ENCODE results near the gene IL24.
"Not testable (repeated sequence)": the region's sequence is repeated elsewhere in the genome, so short reads cannot be mapped to it uniquely, and the experiment has no call there.

The IL24 gene, protein sequence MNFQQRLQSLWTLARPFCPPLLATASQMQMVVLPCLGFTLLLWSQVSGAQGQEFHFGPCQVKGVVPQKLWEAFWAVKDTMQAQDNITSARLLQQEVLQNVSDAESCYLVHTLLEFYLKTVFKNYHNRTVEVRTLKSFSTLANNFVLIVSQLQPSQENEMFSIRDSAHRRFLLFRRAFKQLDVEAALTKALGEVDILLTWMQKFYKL

DNA sequence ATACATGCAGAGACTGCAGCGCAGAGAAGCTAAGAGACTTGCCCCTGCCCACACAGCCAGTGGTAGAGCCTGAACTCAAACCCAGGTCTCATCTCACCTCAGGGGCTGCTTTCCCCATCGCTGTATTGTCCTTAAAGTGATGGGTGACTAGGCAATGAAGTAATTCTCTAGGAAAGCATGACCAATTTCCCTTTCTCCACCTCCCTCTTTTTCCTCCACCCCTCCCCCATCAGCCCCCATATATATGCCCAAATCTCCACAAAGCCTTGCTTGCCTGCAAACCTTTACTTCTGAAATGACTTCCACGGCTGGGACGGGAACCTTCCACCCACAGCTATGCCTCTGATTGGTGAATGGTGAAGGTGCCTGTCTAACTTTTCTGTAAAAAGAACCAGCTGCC, at the start of gene IL24:
Gene IL24 (plus strand): TSS at position 269 of the 400 bp plus-strand sequence. CDS start 390 bp downstream, outside the sequence.
- no peak for DNase-seq

- no peak for DNase-seq
Measured at GRCh38 chr1:206847946-206848345, 49.3 kb upstream of the IL24 start.

GRCh38 chr1:206850401-206850800, 46.8 kb upstream of the IL24 start:
- DNase-seq = no peak

DNA sequence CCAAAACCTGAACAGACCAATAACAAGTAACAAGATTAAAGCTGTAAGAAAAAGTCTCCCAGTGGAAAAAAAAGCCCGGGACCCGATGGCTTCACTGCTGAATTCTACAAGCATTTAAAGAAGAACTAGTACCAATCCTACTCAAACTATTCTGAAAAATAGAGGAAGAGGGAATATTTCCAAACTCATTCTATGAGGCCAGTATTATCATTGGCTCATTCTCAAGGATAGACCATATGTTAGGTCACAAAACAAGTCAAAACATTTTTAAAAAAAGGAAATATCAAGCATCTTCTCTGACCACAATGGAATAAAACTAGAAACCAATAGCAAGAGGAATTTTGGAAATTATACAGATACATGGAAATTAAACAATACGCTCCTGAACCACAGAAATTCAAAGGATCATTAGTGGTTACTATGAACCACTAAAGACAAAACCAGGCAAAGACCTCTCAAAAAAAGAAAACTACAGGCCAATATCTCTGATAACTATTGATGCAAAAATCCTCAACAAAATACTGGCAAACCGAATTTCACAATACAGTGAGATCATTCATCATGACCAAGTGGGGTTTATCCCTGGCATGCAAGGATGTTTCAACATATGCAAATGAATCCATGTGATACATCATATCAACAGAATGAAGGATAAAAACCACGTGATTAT, 45.8 kb upstream of the IL24 start:
- DNase-seq = no peak

- not testable (repeated sequence) for DNase-seq
Measured at GRCh38 chr1:206852662-206853061, 44.6 kb upstream of the IL24 start.

DNA sequence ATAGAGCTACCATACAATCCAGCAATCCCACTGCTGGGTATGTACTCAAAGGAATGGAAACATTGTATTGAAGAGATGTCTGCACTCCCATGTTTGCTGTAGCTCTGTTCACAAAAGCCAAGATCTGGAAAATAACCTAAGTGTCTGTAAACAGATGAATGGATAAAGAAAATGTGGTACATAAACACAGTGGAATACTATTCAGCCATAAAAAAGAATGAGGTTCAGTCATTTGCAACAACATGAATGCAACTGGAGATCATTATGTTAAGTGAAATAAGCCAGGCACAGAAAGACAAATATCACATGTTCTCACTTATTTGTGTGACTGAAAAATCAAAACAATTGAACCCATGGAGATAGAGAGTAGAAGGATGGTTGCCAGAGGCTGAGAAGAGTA, 43.5 kb upstream of the IL24 start:
- not testable (repeated sequence) for DNase-seq

DNA sequence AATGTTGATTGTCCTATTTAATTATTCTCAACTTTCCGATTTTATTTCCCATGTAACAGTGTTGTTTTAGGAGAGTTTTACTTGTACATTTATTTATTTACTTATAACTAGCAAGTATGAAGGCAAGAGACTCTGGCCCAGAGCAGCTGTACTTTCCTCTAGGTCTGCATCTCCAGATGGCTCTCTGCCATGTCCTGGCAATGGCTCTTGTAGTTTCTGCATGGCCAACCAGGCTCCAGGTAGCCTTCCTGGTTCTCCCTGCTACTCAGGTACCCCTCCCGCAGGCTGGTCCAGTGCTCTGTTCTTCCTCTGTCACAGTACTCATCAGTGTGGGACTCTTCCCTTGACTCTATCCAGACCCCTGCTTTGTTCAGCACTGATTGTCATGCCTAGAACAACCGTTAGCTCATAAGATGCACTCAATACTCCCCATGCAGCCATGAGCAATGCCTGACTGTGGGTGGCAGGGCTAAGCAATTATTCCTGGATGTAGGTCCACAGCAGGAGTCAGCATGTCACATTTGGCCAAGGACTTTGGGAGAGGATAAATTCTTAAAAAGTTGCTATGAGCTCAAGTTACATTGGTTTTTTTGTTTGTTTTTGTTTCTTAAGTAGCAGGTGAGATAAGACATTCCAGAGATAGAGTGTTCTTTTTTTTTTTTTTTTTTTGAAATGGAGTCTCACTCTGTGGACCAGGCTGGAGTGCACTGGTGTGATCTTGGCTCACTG, 42.7 kb upstream of the IL24 start:
- no peak for DNase-seq

DNA sequence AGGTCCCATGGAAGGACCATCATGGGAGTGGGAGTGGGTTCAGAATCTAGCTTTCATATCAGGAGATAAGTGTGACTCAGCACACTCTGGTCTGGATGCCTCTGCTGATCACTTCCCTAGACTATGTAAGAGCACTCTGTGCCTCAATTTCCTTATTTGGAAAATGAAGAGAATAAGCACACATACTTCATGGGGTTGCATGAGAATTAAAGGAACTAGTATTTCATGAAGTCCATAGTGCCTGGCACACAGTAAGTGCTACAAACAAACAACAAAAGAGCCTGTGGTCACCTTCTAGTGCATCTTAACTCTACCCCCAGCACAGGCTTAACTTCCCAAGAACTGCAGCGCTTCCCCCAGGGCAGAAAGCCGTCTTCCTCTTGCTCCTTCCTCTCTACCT, 41.4 kb upstream of the IL24 start:
- no peak for DNase-seq

- no peak for DNase-seq
Measured at GRCh38 chr1:206856674-206857464, 40.4 kb upstream of the IL24 start.

DNA sequence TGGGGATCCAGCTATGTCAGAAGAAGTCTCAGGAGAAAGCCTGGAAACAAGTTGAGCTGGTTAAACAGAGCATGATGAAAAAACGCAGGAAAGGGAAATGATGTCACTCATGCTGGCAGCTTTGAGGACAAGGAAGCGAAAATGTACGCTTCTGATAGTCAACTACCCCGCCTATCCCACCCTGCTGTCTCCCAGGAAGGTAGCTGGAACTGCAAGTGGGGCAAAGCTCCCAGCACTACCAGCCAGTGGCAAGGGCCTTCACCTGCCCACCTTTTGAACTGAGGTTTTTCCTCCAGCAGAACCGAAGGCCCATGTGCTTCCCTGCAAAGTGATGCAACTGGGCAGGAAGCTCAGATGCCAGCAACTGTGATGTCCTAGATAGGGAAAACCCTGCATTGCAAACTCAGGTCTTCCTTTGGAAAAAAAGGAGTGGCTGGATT, 38.1 kb upstream of the IL24 start:
- no peak for DNase-seq

DNA sequence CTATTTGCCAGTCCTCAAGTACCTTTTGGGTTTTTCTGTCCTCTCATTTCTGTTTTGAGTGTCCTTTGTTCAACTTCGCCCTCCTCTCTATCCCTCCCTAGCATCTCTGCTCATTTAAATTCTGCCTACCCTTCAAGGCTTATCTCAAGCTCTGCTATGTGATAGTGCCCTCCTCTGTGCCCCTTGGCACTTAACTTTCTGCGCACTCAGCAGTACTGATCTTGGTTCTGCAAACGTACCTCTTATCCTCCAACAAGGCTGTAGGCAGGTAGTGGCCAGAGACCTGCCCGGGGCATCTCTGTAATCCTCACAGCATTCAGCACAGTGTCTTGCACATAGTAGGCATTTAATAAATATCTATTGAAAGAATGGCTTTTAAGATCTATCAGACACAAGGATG, 37.1 kb upstream of the IL24 start:
- DNase-seq = no peak

GRCh38 chr1:206863266-206863665, 34.0 kb upstream of the IL24 start:
- no peak for DNase-seq

DNA sequence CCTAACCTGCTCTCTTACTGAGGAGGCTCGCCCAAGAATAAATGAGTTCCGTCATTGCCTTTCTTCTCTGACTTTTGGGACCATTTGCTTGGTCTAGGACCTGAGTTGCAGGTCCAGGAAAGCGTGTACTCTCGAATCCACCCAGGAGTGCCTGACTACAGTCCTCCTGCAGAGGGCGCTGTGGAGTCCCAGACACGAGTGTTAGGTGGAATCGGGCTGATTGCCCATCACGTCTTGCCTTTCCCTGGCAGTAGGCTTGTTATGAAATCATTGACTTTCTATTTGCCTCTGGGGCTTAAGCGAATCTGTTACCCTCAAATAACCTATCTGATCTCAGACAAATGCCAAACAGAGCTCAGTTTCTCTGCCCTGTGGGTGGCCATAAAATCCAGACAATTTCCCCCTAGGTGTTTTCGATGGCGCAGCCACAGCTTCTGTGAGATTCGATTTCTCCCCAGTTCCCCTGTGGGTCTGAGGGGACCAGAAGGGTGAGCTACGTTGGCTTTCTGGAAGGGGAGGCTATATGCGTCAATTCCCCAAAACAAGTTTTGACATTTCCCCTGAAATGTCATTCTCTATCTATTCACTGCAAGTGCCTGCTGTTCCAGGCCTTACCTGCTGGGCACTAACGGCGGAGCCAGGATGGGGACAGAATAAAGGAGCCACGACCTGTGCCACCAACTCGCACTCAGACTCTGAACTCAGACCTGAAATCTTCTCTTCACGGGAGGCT, 32.1 kb upstream of the IL24 start, which contains the start of gene IL20:
Gene IL20 (plus strand): TSS at position 685 of the 733 bp plus-strand sequence. CDS start 230 bp downstream, outside the sequence.
- DNase-seq = no peak

GRCh38 chr1:206866062-206866461, 31.2 kb upstream of the IL24 start:
- no peak for DNase-seq

DNA sequence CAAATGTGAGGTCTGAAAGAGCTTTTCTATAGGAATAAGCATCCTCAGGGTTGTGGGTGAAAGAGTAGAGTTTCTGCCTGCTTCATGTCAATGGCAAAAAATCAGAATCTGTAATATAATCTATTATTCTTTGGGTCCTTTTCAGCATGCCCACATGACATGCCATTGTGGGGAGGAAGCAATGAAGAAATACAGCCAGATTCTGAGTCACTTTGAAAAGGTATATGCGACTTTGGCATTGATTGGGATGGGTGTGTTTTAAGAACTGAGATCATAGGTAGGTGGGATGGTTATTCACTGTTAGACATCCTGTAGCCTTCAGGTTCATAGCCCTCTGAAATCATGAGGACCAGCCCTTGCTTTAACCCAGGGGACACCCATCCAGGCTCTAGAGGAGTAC, 30.0 kb upstream of the IL24 start:
- DNase-seq = no peak

- DNase-seq = no peak
Measured at GRCh38 chr1:206867716-206868115, 29.5 kb upstream of the IL24 start.

- no peak for DNase-seq
Measured at GRCh38 chr1:206868264-206868663, 29.0 kb upstream of the IL24 start.

- DNase-seq = no peak
Measured at GRCh38 chr1:206872139-206872538, 25.1 kb upstream of the IL24 start.

GRCh38 chr1:206873603-206874188, 23.5 kb upstream of the IL24 start:
- DNase-seq = no peak

DNA sequence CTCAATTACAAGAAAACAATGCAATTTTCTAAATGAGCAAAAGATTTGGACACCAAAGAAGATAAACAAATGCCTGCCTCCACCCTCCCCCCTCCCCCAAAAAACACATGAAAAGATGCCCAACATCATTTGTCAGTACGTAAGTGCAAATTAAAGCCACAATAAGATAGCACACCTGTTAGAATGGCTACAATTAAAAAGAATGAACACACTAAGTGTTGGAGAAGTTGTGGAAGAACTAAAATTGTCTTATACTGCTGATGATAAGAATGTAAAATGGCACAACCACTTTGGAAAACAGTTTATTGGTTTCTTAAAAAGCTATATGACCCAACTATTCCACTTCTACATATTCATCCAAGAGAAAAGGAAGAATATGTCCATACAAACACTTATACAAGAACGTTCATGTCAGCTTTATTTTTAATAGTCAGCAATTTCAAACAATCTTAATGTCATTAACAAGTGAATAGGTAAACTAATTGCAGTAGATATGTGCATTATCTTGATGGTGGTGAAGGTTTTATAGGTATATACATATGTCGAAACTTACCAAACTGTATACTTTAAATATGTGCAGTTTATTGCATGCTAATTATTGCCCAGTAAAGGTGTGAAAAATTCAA, 21.4 kb upstream of the IL24 start:
- DNase-seq = no peak

DNA sequence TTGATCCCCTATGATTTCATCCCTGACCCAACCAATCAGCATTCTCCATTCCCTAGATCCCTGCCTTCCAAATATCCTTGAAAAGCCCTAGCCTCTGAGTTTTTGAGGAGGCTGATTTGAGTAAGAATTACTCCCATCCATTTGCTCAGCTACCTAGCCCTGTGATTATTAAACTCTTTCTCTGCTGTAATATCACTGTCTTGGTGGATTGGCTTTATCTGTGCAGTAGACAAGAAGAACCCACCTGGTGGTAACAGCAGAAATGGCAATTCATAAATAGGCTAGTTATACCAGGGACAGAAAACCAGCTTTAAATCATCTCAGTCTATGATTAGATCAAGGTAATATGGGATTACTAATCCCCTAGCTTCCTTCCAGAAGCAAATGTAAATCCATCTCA, 18.8 kb upstream of the IL24 start:
- DNase-seq = no peak

DNA sequence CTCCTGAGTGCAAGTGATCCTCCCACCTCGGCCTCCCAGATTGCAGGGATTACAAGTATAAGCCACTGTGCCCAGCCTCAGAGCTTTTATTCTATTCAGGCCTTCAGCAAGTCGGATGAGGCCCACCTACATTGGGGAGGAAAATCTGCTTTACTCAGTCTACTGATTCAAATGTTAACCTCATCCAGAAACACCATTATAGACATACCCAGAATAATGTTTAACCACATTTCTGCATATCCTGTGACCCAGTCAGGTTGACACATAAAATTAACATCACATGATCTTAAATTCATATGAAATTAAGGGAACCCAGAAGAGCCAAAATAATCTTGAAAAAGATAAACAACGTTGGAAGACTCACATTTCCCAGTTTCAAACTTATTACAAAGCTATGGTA, 16.9 kb upstream of the IL24 start:
- no peak for DNase-seq
